A673 (cell line): ENCODE results near the gene GLB1L2. TPM values are rescaled to one million over a fixed set of nuclear protein-coding genes. Genes with fewer than 3 reads are reported as not detected.

Source experiments
- BruUV-seq: library from RNA; stranded (reverse); fragments of 400-500 nt; replicated peaks from 2 replicates; lab custom pipeline; 2021; lab: Mats Ljungman, UMichigan
- CTCF ChIA-PET: fragments of 300-600 bp; sonication (Branson Sonifier 250); formaldehyde crosslinking; loops from one replicate; lab custom pipeline; 2022; ENCODE audit warnings: antibody characterized with exemption; lab: Charles Lee
- POLR2A ChIA-PET: fragments of 300-600 bp; sonication (Branson Sonifier 250); formaldehyde crosslinking; loops from one replicate; lab custom pipeline; 2022; ENCODE audit warnings: antibody characterized with exemption; ENCODE audit not compliant: low non-redundant PET; lab: Charles Lee
- DNase-seq: peaks from one replicate; pipeline ENCODE4 v3.0.0-alpha.2; 2015; ENCODE audit warnings: low spot score
- H3K27ac ChIP-seq: fragments of 200-600 bp; sonication (generic); 2 replicates; pipeline ENCODE4 v1.5.1; 2016; ENCODE audit warnings: mixed run types, low read depth, mild to moderate bottlenecking, mixed read lengths, antibody characterized with exemption, low read length; ENCODE audit not compliant: poor library complexity, severe bottlenecking
- H3K27me3 ChIP-seq: fragments of 200-600 bp; sonication (generic); replicated peaks from 2 replicates; pipeline ENCODE4 v1.6.1; 2017; ENCODE audit warnings: mixed run types, low read depth, mild to moderate bottlenecking, mixed read lengths, antibody characterized with exemption, low read length; ENCODE audit not compliant: insufficient read depth, poor library complexity
- H3K36me3 ChIP-seq: fragments of 200-600 bp; sonication (generic); 2 replicates; pipeline ENCODE4 v1.6.1; 2016; ENCODE audit warnings: mixed run types, mild to moderate bottlenecking, mixed read lengths, antibody characterized with exemption, low read length; ENCODE audit not compliant: insufficient read depth, poor library complexity, severe bottlenecking
- H3K4me1 ChIP-seq: fragments of 200-600 bp; sonication (generic); 2 replicates; pipeline ENCODE4 v1.6.1; 2017; ENCODE audit warnings: mixed run types, mild to moderate bottlenecking, mixed read lengths, antibody characterized with exemption, low read length; ENCODE audit not compliant: insufficient read depth, poor library complexity, severe bottlenecking
- H3K4me3 ChIP-seq: fragments of 200-600 bp; sonication (generic); 2 replicates; pipeline ENCODE4 v1.5.1; 2016; ENCODE audit warnings: low read depth, mixed run types, mild to moderate bottlenecking, mixed read lengths, low read length; ENCODE audit not compliant: poor library complexity, severe bottlenecking
- H3K9me3 ChIP-seq: fragments of 200-600 bp; sonication (generic); 2 replicates; pipeline ENCODE4 v1.6.1; 2016; ENCODE audit warnings: mixed run types, low read depth, mild to moderate bottlenecking, mixed read lengths, antibody characterized with exemption, low read length; ENCODE audit not compliant: poor library complexity, severe bottlenecking
- CTCF ChIP-seq: fragments of 300-800, 200-600 bp; sonication (generic); conservative IDR thresholded peaks from 2 replicates; pipeline ENCODE4 v1.5.1; 2017; ENCODE audit warnings: low read depth, mild to moderate bottlenecking, antibody characterized with exemption, low read length, moderate library complexity, mixed read lengths
- EZH2 ChIP-seq: fragments of 200-600 bp; sonication (generic); IDR thresholded peaks from 2 replicates; pipeline ENCODE4 v1.6.1; 2017; ENCODE audit warnings: borderline replicate concordance, low read depth, mild to moderate bottlenecking, mixed read lengths, antibody characterized with exemption, low read length; ENCODE audit not compliant: poor library complexity, severe bottlenecking
- intact Hi-C: fragments of 100-400 bp; cut with micrococcal nuclease; formaldehyde crosslinking; loops from one replicate; pipeline ENCODE4 v1.10.0; 2022; ENCODE audit not compliant: unreplicated experiment
- total RNA-seq: library from RNA; stranded (reverse); gene quantifications from 2 replicates; pipeline ENCODE4 v1.2.3, GENCODE V29; 2021

The GLB1L2 gene
- total RNA-seq, 1 experiment from 2014 or later = 22.6 TPM

- intact Hi-C loops = no loop called here
- H3K36me3 ChIP-seq = no peaks in the 10 kb centered on the region
- no peak overlapping the region for H3K4me3 ChIP-seq
- no peaks in the 10 kb centered on the region for H3K9me3 ChIP-seq
- ChIA-PET POLR2A (no interaction called here), CTCF (no interaction called here)
- H3K27ac ChIP-seq = no peak overlapping the region
- no peak for TF ChIP-seq EZH2
- no peak for TF ChIP-seq CTCF
- no peaks in the 10 kb centered on the region for H3K4me1 ChIP-seq
- no peaks in the 10 kb centered on the region for H3K27me3 ChIP-seq
- DNase-seq = no peak
- BruUV-seq = no TSS peak
These were observed 55.2 kb downstream of the GLB1L2 start for GRCh38 chr11:134386945-134387344.

- Histone ChIP-seq H3K4me3 (no peak overlapping the region), H3K27me3 (no peaks in the 10 kb centered on the region), H3K36me3 (no peaks in the 10 kb centered on the region), H3K9me3 (no peaks in the 10 kb centered on the region), H3K27ac (no peak overlapping the region), H3K4me1 (no peaks in the 10 kb centered on the region)
- BruUV-seq = no TSS peak
- intact Hi-C loops = no loop called here
- no peak for TF ChIP-seq CTCF
- no peak for TF ChIP-seq EZH2
- ChIA-PET CTCF (no interaction called here), POLR2A (no interaction called here)
- DNase-seq = no peak
These were observed 55.7 kb downstream of the GLB1L2 start for GRCh38 chr11:134387501-134387900.

GRCh38 chr11:134388590-134388989, 56.8 kb downstream of the GLB1L2 start:
- ChIA-PET CTCF (no interaction called here), POLR2A (no interaction called here)
- Histone ChIP-seq H3K9me3 (no peaks in the 10 kb centered on the region), H3K27ac (no peak overlapping the region), H3K4me1 (no peaks in the 10 kb centered on the region), H3K36me3 (no peaks in the 10 kb centered on the region), H3K27me3 (no peaks in the 10 kb centered on the region), H3K4me3 (no peak overlapping the region)
- intact Hi-C loops = no loop called here
- no TSS peak for BruUV-seq
- DNase-seq = no peak
- no peak for TF ChIP-seq EZH2
- no peak for TF ChIP-seq CTCF
